Measurements from ENCODE around the gene MAP7.
A peak's percentile ranks its signal among the peaks of the same experiment; 100 is the strongest.
"Not testable (repeated sequence)": the region's sequence is repeated elsewhere in the genome, so short reads cannot be mapped to it uniquely, and the experiment has no call there.

MAP7 gene

GRCh38 chr6:136324686-136325380 is 225.4 kb downstream of the MAP7 start:
- DNase-seq = no peak

- DNase-seq = no peak
These were observed 226.7 kb downstream of the MAP7 start for GRCh38 chr6:136323431-136324112.

- DNase-seq = no peak
These were observed 230.5 kb downstream of the MAP7 start for GRCh38 chr6:136319732-136320131.

DNA sequence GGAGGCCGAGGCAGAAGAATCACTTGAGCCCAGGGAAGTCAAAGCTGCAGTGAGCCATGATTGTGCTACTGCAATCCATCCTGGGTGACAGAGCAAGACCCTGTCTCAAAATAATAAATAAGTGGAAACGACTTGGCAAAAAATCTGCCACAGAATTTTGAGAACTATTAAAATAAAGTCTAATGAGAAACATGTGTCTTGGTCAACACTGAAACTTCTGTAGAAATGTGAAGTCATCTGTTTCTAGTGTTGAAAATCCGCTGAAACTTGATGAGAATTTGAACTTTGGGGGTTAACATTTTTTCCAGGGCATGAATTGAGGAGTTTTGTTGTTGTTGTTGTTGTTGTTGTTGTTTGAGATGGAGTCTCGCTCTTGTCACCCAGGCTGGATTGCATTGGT is 231.5 kb downstream of the MAP7 start:
- no peak for DNase-seq

GRCh38 chr6:136317971-136318370 is 232.3 kb downstream of the MAP7 start:
- DNase-seq = no peak

DNA sequence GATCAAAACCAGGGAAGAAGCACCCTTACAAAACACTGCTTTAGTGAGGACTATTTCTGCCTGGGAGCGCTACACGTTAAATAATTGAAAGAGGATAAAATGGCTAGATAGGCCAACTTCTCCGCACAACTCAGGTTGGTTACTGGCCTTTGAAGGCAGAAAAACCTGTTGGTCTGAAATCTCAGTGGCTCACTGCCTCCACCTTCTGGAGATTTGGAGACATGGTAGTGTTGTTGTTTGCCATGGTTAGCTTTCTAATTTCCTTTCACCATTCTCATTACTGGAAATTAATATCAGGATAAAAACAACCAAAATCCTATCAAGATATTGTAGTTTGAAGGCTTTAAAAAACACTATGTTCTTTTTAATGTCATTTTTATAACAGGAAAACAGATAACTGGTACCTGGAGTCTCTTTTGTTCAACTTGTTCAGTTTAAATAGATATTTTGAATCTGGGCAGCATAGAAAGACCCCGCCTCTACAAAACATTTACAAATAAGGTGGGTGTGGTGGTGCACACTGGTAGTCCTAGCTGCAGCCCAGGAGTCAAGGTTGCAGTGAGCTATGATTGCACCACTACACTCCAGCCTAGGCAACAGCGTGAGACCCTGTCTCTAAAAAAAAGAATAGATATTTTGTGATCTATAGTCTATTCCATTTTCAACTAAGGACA is 233.1 kb downstream of the MAP7 start:
- peak; percentile 12 for DNase-seq

GRCh38 chr6:136315594-136315993 is 234.6 kb downstream of the MAP7 start:
- DNase-seq = no peak

- no peak for DNase-seq
These were observed 237.2 kb downstream of the MAP7 start for GRCh38 chr6:136312975-136313374.

- no peak for DNase-seq
These were observed 240.4 kb downstream of the MAP7 start for GRCh38 chr6:136309729-136310311.

GRCh38 chr6:136309171-136309570 is 241.1 kb downstream of the MAP7 start:
- no peak for DNase-seq

GRCh38 chr6:136308469-136308868 is 241.8 kb downstream of the MAP7 start:
- not testable (repeated sequence) for DNase-seq

DNA sequence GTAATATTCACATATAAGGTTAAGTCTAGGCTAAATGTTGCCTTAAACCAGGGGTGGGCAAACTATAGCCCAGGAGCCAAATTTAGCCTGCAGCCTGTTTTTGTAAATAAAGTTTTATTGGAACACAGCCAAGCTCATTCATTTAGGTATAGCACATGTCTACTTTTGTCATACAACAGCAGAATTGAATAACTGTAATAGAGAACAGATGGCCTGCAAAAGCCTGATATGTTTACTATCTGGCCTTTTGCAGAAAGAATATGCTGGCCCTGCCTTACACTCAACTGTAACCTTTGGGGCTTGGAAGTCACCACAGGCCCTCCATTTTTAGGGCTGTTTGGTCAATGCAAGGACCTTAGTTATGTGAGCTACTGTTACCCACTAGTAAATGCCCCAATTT is 242.9 kb downstream of the MAP7 start:
- DNase-seq = no peak

GRCh38 chr6:136306466-136306865 is 243.8 kb downstream of the MAP7 start:
- DNase-seq = no peak

- DNase-seq = no peak
These were observed 245.8 kb downstream of the MAP7 start for GRCh38 chr6:136304410-136304809.

DNA sequence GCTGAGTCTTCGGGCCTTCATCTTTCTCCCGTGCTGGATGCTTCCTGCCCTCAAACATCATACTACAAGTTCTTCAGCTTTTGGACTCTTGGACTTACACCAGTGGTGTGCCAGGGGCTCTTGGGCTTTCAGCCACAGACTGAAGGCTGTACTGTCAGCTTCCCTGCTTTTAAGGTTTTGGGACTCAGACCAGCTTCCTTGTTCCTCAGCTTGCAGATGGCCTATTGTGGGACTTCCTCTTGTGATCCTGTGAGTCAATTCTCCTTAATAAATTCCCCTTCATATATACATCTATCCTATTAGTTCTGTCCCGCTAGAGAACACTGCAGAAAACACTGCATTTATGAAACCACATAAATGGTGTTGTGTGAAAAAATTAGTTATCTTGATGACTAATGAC is 246.7 kb downstream of the MAP7 start:
- DNase-seq = no peak

DNA sequence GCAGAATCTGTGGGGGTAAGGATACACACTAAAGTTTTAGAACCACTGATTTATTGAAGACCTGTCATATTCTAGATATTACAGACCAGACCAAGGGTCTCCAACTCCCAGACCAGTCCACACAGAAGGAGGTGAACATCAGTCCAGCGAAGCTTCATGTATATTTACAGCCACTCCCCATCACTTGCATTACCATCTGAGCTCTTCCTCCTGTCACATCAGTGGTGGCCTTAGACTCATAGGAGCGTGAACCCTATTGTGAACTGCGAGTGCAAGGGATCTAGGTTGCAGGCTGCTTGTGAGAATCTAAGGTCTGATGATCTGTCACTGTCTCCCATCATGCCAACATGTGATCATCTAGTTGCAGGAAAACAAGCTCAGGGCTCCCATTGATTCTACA is 255.6 kb downstream of the MAP7 start:
- no peak for DNase-seq

All from GF-D8 (cell line).